EL (cell line): ENCODE measurements around the gene GBF1.

Source experiments
- DNase-seq: peaks from one replicate; pipeline ENCODE4 v3.0.0-alpha.2; 2016

The GBF1 gene

GRCh38 chr10:102396730-102397151 lies 151.4 kb downstream of the GBF1 start:
- no peak for DNase-seq

- no peak for DNase-seq
Measured at GRCh38 chr10:102397222-102398171, 152.2 kb downstream of the GBF1 start.

GRCh38 chr10:102398172-102399020 lies 153.1 kb downstream of the GBF1 start:
- DNase-seq = no peak

- peak; percentile 83 for DNase-seq
Measured at GRCh38 chr10:102399217-102400021, 154.1 kb downstream of the GBF1 start.

GRCh38 chr10:102400076-102400475 lies 154.7 kb downstream of the GBF1 start:
- DNase-seq = no peak

GRCh38 chr10:102400598-102401341 lies 155.4 kb downstream of the GBF1 start:
- no peak for DNase-seq

GRCh38 chr10:102401342-102401654 lies 156.0 kb downstream of the GBF1 start:
- no peak for DNase-seq

GRCh38 chr10:102401735-102402511 lies 156.6 kb downstream of the GBF1 start:
- DNase-seq = peak; percentile 79

- DNase-seq = no peak
Measured at GRCh38 chr10:102402512-102402896, 157.2 kb downstream of the GBF1 start.

- no peak for DNase-seq
Measured at GRCh38 chr10:102403115-102403514, 157.8 kb downstream of the GBF1 start.

- no peak for DNase-seq
Measured at GRCh38 chr10:102404361-102405107, 159.2 kb downstream of the GBF1 start.

- DNase-seq = no peak
Measured at GRCh38 chr10:102405108-102405571, 159.8 kb downstream of the GBF1 start.

GRCh38 chr10:102405632-102406031 lies 160.3 kb downstream of the GBF1 start:
- no peak for DNase-seq

GRCh38 chr10:102406815-102407214 lies 161.5 kb downstream of the GBF1 start:
- DNase-seq = no peak

- DNase-seq = no peak
Measured at GRCh38 chr10:102407425-102408130, 162.2 kb downstream of the GBF1 start.

GRCh38 chr10:102408131-102408727 lies 162.9 kb downstream of the GBF1 start:
- no peak for DNase-seq

GRCh38 chr10:102408728-102409603 lies 163.6 kb downstream of the GBF1 start:
- no peak for DNase-seq
